ENCODE results near the gene GCHFR.

Gene GCHFR

GRCh38 chr15:40731034-40731433, 32.8 kb upstream of the GCHFR start:
- no peak overlapping the region for H3K4me3 ChIP-seq (ENCODE audit: low read depth, low read length)
- DNase-seq (ENCODE audit: low read depth), result no peak
- TF ChIP-seq CTCF (IDR thresholded peaks at IDR 0.05; ENCODE audit: low read depth, low read length, missing control alignments), result no peak

GRCh38 chr15:40736575-40736974, 27.3 kb upstream of the GCHFR start:
- DNase-seq (ENCODE audit: low read depth), result no peak
- H3K4me3 ChIP-seq (ENCODE audit: low read depth, low read length), result no peak overlapping the region
- no peak for TF ChIP-seq CTCF (IDR thresholded peaks at IDR 0.05; ENCODE audit: low read depth, low read length, missing control alignments)

GRCh38 chr15:40737048-40737447, 26.8 kb upstream of the GCHFR start:
- no peak for DNase-seq (ENCODE audit: low read depth)
- TF ChIP-seq CTCF (IDR thresholded peaks at IDR 0.05; ENCODE audit: low read depth, low read length, missing control alignments), result no peak
- H3K4me3 ChIP-seq (ENCODE audit: low read depth, low read length), result no peak overlapping the region

GRCh38 chr15:40739047-40739446, 24.8 kb upstream of the GCHFR start:
- DNase-seq (ENCODE audit: low read depth), result no peak
- no peak for TF ChIP-seq CTCF (IDR thresholded peaks at IDR 0.05; ENCODE audit: low read depth, low read length, missing control alignments)
- no peak overlapping the region for H3K4me3 ChIP-seq (ENCODE audit: low read depth, low read length)

GRCh38 chr15:40739854-40740253, 24.0 kb upstream of the GCHFR start:
- no peak overlapping the region for H3K4me3 ChIP-seq (ENCODE audit: low read depth, low read length)
- TF ChIP-seq CTCF (IDR thresholded peaks at IDR 0.05; ENCODE audit: low read depth, low read length, missing control alignments), result no peak
- DNase-seq (ENCODE audit: low read depth), result no peak

GRCh38 chr15:40743485-40743901, 20.4 kb upstream of the GCHFR start:
- no peak overlapping the region for H3K4me3 ChIP-seq (ENCODE audit: low read depth, low read length)
- DNase-seq (ENCODE audit: low read depth), result no peak
- no peak for TF ChIP-seq CTCF (IDR thresholded peaks at IDR 0.05; ENCODE audit: low read depth, low read length, missing control alignments)

- DNase-seq (ENCODE audit: low read depth), result no peak
- TF ChIP-seq CTCF (IDR thresholded peaks at IDR 0.05; ENCODE audit: low read depth, low read length, missing control alignments), result no peak
- H3K4me3 ChIP-seq (ENCODE audit: low read depth, low read length), result no peak overlapping the region
These were observed 19.7 kb upstream of the GCHFR start for GRCh38 chr15:40743921-40744814.

Data from GM12864 (cell line).